OCI-LY3 (cell line): ENCODE data around the gene CD28.

ENCODE experiments used
- H2AFZ ChIP-seq: fragments of 200-600, 300-600 bp; shearing (Covaris generic); 2 replicates; pipeline ENCODE4 v1.6.0; 2014; ENCODE audit warnings: antibody characterized with exemption, low read depth, low read length
- H3K27ac ChIP-seq: fragments of 200-600, 300-600 bp; sonication (generic); 2 replicates; pipeline ENCODE4 v1.5.1; 2014; ENCODE audit warnings: mild to moderate bottlenecking, low read length, moderate library complexity, mixed read lengths
- H3K27me3 ChIP-seq: fragments of 200-600, 300-600 bp; sonication (generic); 2 replicates; pipeline ENCODE4 v1.6.1; 2014; ENCODE audit warnings: low read depth, low read length, mixed read lengths
- H3K36me3 ChIP-seq: fragments of 200-600, 300-600 bp; sonication (generic); replicated peaks from 2 replicates; pipeline ENCODE3; 2014; ENCODE audit warnings: low read depth, low read length, mixed read lengths
- H3K4me1 ChIP-seq: fragments of 300-600, 200-600 bp; sonication (generic); 2 replicates; pipeline ENCODE4 v1.6.1; 2014; ENCODE audit warnings: low read length, mixed read lengths
- H3K4me2 ChIP-seq: fragments of 200-600, 300-600 bp; sonication (generic); 2 replicates; pipeline ENCODE4 v1.6.1; 2014; ENCODE audit warnings: low read length, mixed read lengths
- H3K4me3 ChIP-seq: fragments of 300-600, 200-600 bp; sonication (generic); 2 replicates; pipeline ENCODE4 v1.5.1; 2014; ENCODE audit warnings: antibody characterized with exemption, mild to moderate bottlenecking, low read length, moderate library complexity
- H3K79me2 ChIP-seq: fragments of 300-600, 200-600 bp; shearing (Covaris generic); 2 replicates; pipeline ENCODE4 v1.6.1; 2014; ENCODE audit warnings: mild to moderate bottlenecking, low read length, mixed read lengths
- H3K9ac ChIP-seq: fragments of 300-600, 200-600 bp; shearing (Covaris generic); 2 replicates; pipeline ENCODE4 v1.6.0; 2014; ENCODE audit warnings: mild to moderate bottlenecking, low read length, moderate library complexity
- H3K9me3 ChIP-seq: fragments of 200-600, 300-600 bp; shearing (Covaris generic); 2 replicates; pipeline ENCODE4 v1.6.1; 2014; ENCODE audit warnings: low read length, mixed read lengths; ENCODE audit not compliant: insufficient read depth
- H4K20me1 ChIP-seq: fragments of 200-600, 300-600 bp; sonication (generic); 2 replicates; pipeline ENCODE4 v1.6.1; 2016; ENCODE audit warnings: low read length, mixed read lengths; ENCODE audit not compliant: insufficient read depth
- EZH2phosphoT487 ChIP-seq: fragments of 200-600 bp; shearing (Covaris generic); IDR thresholded peaks from 2 replicates; pipeline ENCODE4 v1.6.1; 2018; ENCODE audit warnings: antibody characterized with exemption, mixed run types, low read depth
- TF ChIP-seq, protein P1 (sequence below): fragments of 200-600, 300-600 bp; sonication (generic); IDR thresholded peaks from 2 replicates; pipeline ENCODE4 v1.5.1; 2014; ENCODE audit warnings: antibody characterized with exemption, low read length, low read depth

Gene CD28

DNA sequence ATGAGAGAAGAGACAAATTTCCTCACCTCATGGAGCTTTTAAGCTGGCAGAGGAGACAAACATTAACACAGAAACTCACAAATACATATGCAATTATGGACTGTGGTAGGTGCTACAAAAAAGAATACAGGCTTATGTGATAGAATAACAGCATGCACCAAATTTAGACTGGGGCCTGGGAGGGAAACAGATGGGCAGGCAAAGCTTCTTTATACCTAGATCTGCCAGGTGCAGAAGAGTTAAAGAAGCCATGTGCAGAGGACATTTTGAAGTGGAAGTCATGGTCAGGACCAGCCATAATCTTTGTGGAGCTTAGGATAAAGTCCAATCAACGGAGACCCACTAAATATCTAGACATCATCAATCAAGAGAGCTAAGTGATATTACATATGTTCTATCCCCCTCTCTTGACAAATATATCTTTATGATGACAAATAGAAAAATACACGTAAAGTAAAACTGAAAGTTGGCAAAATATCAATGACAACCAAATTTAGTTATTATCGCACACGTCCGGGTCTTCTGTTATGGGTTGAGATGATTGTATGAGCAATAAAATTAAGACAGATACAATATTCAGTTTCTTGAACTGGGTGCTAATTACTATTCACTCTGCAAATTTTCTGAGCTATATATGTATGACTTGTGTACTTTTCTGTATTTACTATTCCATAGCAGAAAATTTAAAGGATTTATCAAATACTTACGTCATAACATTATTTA lies 44.1 kb downstream of the CD28 start:
- no peak for TF ChIP-seq EZH2phosphoT487
- TF ChIP-seq, protein P1, sequence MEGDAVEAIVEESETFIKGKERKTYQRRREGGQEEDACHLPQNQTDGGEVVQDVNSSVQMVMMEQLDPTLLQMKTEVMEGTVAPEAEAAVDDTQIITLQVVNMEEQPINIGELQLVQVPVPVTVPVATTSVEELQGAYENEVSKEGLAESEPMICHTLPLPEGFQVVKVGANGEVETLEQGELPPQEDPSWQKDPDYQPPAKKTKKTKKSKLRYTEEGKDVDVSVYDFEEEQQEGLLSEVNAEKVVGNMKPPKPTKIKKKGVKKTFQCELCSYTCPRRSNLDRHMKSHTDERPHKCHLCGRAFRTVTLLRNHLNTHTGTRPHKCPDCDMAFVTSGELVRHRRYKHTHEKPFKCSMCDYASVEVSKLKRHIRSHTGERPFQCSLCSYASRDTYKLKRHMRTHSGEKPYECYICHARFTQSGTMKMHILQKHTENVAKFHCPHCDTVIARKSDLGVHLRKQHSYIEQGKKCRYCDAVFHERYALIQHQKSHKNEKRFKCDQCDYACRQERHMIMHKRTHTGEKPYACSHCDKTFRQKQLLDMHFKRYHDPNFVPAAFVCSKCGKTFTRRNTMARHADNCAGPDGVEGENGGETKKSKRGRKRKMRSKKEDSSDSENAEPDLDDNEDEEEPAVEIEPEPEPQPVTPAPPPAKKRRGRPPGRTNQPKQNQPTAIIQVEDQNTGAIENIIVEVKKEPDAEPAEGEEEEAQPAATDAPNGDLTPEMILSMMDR: no peak
- H3K4me2 ChIP-seq: no peak overlapping the region
- no peaks in the 10 kb centered on the region for H3K9me3 ChIP-seq
- no peak overlapping the region for H2AFZ ChIP-seq
- H3K27ac ChIP-seq: no peak overlapping the region
- H3K79me2 ChIP-seq: no peaks in the 10 kb centered on the region
- H3K27me3 ChIP-seq: no peaks in the 10 kb centered on the region
- H3K4me1 ChIP-seq: no peaks in the 10 kb centered on the region
- no peaks in the 10 kb centered on the region for H4K20me1 ChIP-seq
- no peaks in the 10 kb centered on the region for H3K36me3 ChIP-seq
- H3K9ac ChIP-seq: no peak overlapping the region
- H3K4me3 ChIP-seq: no peak overlapping the region

DNA sequence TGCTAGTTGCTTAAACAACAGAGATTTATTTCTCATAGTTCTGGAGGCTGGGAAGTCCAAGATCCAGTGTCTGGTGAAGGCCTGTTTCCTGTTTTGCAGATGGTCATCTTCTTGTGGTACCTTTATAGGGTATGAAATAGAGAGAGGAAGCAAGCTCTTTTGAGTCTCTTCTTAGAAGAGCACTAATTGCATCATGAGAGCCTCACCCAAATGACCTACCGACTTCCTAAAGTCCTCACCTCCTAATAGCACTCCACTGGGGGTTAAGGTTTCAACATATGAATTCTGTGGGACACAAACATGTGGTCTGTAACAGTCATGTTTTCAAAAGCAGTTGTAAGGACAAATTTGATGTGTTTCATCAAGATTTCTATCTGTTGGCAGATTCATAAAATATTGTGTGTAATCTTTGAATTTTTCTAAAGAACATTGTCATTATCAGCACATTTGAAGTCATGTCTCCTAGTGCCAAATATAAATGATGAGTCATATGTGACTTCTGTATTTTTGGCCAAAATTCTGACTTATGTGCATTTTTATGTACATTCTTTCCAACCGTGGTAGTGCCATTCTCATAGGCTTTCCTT lies 45.3 kb downstream of the CD28 start:
- Histone ChIP-seq H3K27me3 (no peaks in the 10 kb centered on the region), H3K36me3 (no peaks in the 10 kb centered on the region), H4K20me1 (no peaks in the 10 kb centered on the region), H3K4me1 (no peaks in the 10 kb centered on the region), H3K4me2 (no peak overlapping the region), H3K4me3 (no peak overlapping the region), H3K79me2 (no peaks in the 10 kb centered on the region), H3K27ac (no peak overlapping the region), H2AFZ (no peak overlapping the region), H3K9ac (no peak overlapping the region), H3K9me3 (no peaks in the 10 kb centered on the region)
- no peak for TF ChIP-seq EZH2phosphoT487
- TF ChIP-seq, protein P1: no peak

DNA sequence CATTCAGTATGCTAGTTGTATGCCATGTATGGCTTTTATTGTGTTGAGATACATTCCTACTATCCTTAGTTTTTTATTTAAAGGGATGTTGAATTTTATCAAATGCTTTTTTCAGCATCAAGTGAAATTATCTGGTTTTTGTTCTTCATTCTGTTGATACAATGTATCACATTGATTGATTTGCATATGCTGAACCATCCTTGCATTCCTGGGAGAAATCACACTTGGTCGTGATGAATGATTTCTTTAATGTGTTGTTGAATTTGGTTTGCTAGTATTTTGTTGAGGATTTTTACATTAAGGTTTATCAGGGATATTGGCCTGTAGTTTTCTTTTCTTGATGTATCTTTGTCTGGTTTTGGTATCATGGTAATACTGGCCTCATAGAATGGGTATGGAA lies 49.7 kb downstream of the CD28 start:
- no peak for TF ChIP-seq EZH2phosphoT487
- TF ChIP-seq, protein P1: no peak
- H4K20me1 ChIP-seq: no peaks in the 10 kb centered on the region
- no peak overlapping the region for H3K4me3 ChIP-seq
- no peaks in the 10 kb centered on the region for H3K36me3 ChIP-seq
- no peak overlapping the region for H3K9ac ChIP-seq
- H3K4me2 ChIP-seq: no peak overlapping the region
- H3K79me2 ChIP-seq: no peaks in the 10 kb centered on the region
- no peaks in the 10 kb centered on the region for H3K9me3 ChIP-seq
- H3K27ac ChIP-seq: no peak overlapping the region
- H3K27me3 ChIP-seq: no peaks in the 10 kb centered on the region
- no peaks in the 10 kb centered on the region for H3K4me1 ChIP-seq
- H2AFZ ChIP-seq: no peak overlapping the region

DNA sequence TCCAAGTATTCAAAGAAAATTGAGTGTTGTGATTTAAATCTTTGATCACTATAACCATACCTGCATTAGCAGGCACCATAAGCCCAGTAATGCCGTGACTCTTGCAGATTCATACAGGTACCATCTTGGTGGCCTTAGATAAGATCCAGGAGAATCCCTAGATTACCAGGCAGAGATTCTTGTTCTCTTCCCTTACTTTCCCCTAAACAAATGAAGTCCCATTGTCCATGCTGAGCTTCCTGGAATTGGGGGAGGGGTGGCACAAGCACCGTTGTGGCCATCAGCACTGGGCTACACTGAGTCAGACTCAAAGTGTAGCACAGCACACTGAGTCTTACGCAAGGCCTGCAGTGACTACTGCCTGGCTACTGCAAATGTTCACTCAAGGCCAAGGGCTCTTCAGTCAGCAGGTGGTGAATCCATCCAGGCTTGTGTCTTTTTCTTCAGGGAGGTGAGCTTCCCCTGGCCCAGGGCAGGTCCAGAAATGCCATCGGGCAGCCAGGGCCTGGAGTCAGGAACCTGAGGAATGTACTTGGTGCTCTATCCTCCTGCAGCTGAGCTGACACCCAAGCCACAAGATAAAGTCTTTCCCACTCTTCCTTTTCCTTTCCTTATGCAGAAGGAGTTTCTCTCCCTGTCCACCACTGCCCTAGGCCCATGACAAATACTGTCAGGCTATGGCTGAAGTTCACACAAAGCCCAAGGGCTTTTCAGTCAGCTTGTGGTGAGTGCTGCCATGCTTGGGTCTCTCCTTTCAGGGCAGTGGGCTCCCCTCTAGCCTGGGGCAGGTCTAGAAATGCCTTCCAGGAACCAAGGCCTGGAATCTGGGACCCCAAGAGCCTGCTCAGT lies 52.6 kb downstream of the CD28 start:
- Histone ChIP-seq H3K79me2 (no peaks in the 10 kb centered on the region), H4K20me1 (no peaks in the 10 kb centered on the region), H3K36me3 (no peaks in the 10 kb centered on the region), H3K4me1 (peaks cover 2% of the 10 kb centered on the region; the same call in 1 of the 2 replicates), H3K9me3 (no peaks in the 10 kb centered on the region), H3K4me3 (no peak overlapping the region), H3K9ac (no peak overlapping the region), H2AFZ (no peak overlapping the region), H3K27me3 (peaks cover 15% of the 10 kb centered on the region), H3K27ac (no peak overlapping the region), H3K4me2 (no peak overlapping the region)
- TF ChIP-seq, protein P1: no peak
- TF ChIP-seq EZH2phosphoT487: no peak
